Eye (tissue), 1 donor: ENCODE results near the gene ARHGAP6.
"Not testable (repeated sequence)": the region's sequence is repeated elsewhere in the genome, so short reads cannot be mapped to it uniquely, and the experiment has no call there.

Source experiments
- DNase-seq: peaks from one replicate; pipeline ENCODE4 v3.0.0-alpha.2; 2015

Gene ARHGAP6

DNA sequence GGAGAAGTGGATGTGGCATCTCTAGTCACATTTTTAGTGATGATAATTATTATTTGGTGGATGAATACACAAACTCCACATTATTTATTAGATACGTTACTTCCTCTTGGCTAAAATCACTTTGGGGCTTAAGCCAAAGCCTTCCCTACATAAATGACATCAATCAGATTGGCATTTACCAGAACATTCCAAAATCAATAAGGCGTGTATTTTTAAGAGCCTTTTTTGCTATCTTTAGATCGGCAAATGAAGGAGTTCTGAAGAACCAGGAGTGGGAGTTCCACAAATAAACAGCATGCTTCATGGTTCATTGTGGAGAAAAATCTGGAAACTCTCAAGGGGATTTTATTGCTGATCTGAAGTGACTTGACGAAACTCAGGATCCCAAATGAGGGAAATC is 282.8 kb downstream of the ARHGAP6 start:
- no peak for DNase-seq

DNA sequence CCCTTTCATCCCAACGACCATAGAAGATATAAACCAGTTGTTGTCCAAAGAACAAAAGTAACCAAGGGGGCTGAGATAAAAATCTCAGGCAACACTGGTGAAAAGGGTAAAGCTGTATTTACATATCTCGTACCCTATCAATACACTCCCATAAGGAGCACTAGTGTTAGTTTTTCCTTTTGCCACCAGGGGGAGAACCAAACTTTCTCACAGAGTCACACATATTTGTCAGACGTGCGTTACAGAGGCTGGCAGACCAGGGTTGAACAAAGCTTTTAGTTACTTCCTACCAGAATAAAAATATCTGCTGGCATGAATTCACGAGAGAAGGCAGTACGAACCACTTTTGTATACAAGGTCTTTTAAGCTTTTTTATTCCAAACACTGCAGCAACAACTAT is 284.3 kb downstream of the ARHGAP6 start:
- peak; percentile 75 for DNase-seq

DNA sequence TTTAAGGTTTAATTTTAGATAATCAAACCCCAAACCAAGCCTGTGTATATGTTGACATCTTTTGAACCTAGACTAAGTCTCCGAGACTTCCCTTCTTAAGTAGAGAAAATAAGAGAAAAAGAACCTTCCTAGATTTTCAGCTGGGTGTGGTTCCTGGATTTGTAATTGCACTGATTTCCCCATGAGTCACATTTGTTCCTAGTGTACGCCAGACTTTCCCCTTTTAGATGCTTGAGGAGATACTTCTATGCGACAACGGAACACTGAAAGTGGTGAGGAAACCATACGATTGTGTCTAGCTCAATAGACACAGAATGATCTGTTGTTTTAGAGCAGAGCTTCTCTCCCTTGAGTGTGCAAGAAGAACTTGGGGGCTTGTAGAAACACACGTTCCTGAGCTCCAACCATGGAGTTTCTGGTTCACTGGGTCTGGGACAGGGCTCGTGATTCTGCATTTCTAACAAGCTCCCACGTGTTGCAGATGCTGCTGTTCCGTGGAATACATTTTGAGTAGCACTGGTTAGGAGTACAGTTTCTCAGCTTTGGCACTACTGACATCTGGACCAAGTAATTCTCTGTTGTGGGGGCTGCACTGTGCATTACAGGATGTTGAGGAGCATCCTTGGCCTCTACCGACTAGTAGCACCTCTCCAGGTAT is 285.4 kb downstream of the ARHGAP6 start:
- no peak for DNase-seq

DNA sequence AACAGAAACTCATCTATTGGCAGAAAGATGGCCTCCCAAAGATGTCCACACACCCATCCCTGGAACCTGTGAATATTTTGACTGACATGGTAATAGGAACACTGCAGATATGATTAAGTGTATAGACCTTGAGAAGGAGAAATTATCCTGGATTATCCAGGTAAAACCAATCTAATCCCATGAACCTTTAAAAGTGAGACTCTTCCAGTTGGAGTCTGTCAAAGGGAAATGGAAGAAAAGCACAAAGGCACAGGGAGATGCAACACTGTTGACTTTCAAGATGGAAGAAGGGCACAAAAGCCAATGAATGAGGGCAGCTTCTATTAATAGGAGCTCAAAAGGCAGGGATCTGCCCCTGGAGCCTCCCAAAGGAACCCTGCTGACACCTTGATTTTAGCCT is 289.6 kb downstream of the ARHGAP6 start:
- DNase-seq, result no peak

DNA sequence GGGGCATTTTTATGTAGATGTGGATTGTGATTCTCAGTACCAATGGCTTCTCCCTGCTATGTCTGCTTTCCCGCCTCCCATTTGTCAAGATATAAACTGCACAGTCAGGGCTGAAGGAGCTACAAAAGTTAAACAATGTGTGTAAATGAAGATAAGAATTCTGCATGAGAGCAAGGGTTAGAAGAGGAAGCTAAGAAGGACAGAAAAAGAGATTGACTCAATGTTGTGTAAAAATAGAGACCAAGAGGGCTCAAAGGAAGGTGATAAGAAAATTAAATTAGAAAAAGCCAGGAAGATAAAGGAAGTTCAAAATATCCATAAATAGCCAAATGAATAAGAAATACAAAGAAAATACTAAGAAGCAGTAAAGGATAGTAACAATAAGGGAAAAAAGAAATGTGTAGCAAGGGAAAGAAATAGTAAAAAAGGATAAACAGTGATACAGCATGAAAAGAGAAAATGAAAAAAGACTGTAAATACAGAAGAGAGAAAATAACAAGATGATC is 290.1 kb downstream of the ARHGAP6 start:
- no peak for DNase-seq

DNA sequence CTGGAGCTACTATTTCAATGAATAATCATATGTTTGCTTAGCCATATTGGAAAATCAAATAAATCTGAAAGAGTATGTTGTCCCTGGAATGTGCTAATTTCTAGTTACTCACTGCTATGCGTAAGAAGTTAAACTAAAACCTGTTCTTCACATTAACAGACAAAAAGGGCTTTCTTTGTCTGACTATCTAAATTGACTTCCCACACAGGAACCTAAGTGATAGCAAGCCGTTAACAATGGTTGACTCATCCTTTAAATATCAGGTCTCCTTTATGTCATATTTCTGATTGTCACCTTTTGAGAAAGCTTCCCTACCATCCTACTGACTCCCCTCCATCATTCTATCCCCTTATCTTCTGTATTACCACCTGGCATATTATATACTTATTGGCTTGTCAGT is 291.1 kb downstream of the ARHGAP6 start:
- no peak for DNase-seq

DNA sequence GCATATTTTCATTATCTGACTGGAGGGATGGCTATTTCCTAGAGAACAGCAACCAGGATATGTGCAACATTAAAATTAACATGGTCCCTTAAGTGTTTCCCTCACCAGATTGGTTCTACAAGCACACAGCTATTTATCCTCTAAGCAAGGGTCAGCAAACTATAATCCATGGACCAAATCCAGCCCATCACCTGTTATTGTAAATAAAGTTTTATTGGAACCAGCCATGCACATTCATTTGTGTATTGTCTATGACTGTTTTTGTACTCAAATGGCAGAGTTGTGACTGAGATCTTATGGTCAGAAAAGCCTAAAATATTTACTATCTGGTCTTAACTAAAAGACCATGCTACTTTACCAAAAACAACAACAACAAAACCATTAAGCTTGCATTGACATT is 294.6 kb downstream of the ARHGAP6 start:
- DNase-seq, result no peak

DNA sequence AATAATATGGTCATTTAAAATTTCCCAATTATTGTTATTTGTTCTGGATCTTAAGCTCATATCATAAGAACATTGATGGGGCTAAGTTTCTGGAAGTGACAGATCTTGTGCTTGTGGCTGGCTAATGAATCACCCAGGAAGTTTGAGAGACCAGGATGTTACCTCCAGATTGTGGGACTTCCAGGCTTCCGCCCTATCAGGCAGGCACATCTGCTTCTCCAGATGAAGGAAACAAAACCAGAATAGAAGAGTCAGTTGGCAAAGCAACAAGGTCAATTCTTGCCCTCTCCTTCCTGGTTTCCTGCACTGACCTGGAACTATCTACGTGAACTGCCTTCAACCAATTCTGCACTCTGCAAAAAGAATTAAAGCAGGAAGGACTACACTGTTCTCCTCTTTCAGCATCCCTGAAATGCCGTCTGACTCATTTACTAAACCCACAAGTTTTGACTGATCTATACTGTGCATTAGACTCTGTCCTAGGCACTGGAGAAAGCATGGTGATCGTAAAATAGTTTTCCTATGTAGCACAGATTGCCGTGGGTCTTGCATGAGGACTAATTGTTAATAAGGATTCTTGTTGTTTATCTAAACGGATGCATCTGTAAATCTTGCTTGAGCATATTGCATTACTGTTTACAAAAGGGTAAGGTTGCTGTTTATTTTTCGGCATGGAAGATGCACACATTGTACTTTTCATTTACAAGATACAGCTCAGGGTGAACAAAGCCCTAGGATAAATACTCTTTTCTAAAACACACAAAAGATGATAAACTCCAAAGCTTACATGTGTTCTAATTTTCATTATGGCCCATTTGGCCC is 297.9 kb downstream of the ARHGAP6 start:
- DNase-seq, result no peak

DNA sequence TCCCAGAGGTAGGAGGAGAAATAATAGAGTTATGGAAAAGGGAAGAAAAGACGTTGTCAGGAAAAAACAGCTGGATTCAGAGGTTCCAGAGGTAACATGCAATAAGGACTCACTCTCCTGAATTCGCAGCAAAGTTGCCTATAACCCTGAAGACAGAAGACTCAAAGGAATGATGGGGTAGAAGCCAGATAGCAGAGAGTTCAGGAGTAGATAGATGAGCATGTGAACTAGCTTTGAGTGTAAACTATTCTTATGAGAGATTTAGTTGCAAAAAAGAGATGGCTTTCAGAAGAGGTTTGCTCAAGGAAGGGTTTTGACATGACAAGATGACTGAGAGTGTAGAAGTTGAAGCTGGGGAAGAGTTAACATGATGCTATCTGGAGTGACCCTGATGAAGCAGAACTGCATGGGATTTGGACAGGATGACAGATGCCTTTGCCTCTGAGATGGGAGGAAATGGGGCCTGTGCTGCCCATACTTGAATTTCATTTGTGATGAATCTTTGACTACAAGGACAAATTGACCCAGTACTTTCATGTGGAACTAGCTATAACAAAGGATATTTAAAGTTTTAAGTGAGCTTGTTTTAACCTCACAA is 298.6 kb downstream of the ARHGAP6 start:
- DNase-seq, result no peak

DNA sequence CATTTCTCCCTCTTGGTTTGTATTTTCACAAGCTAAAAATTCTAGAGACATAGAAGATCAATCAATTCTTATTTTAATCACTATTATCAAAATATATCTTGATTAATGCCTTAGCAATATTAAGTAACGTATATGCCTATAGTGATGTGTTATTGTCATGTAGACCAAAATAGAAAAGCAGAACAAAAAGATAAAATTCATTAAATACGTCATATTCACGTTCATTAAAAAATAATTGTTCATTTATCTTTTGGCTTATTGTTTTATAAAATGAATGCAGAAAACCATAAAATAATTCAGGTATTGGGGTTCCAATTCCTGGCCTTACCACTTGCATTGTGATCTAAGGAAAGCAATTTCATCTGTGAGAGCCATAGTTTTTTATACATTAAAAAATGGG is 300.3 kb downstream of the ARHGAP6 start:
- no peak for DNase-seq

DNA sequence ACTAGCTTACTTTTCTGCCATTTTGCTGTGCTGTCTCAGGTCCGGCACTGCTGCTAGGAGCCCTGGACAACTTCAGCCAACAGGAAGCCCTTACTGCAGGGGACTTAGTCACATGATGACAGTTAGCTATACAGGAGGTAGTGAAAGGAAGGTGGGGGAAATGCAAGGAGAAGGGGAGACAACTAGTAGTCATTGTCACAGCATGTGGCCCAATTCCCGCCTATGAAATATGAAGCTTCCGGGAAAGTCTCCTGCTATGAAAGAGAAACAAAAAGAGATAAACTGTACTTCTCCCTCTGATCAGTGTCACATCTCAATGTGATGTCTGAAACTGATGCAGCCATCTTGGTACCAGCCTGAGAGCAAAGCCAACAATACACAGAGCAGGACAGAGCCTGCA is 300.9 kb downstream of the ARHGAP6 start:
- no peak for DNase-seq

DNA sequence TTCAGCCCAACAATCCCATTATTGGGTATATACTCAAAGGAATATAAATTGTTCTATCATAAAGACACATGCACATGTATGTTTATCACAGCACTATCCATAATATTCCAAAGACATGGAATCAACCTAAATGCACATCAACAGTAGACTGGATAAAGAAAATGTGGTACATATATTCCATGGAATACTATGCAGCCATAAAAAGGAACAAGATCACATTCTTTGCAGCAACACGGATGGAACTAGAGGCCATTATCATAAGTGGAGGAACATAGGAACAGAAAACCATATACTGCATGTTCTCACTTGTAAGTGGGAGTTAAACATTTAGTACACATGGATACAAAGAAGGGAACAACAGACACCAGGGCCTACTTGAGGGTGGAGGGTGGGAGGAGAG is 301.9 kb downstream of the ARHGAP6 start:
- not testable (repeated sequence) for DNase-seq

DNA sequence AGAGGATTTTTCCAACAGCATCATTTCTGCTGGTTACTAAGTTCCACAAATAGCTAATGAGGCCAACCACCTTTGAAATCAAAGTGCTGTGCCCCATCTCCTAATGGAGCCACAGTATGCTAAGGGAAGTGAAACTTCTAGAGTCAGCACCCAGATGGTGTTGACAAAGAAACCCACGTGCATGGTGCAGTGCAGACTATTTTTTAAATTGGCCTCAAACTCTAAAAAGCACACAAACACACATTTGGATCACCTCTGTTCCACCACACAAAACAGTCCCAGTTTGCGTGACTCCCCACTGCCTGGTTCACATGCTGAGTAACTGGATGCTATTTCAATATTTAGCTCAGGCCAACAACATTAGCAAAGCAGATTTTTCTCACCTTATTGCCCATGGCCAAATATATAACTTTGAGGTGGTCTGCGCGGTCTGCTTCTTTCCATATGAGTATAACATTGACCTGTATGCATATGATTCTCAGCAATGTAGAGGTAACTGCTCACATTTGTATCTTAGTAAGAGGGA is 302.6 kb downstream of the ARHGAP6 start:
- DNase-seq, result no peak

DNA sequence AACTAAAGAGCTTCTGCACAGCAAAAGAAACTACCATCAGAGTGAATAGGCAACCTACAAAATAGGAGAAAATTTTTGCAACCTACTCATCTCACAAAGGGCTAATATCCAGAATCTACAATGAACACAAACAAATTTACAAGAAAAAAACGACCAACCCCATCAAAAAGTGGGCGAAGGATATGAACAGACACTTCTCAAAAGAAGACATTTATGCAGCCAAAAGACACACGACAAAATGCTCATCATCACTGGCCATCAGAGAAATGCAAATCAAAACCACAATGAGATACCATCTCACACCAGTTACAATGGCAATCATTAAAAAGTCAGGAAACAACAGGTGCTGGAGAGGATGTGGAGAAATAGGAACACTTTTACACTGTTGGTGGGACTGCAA is 304.1 kb downstream of the ARHGAP6 start:
- DNase-seq, result not testable (repeated sequence)

DNA sequence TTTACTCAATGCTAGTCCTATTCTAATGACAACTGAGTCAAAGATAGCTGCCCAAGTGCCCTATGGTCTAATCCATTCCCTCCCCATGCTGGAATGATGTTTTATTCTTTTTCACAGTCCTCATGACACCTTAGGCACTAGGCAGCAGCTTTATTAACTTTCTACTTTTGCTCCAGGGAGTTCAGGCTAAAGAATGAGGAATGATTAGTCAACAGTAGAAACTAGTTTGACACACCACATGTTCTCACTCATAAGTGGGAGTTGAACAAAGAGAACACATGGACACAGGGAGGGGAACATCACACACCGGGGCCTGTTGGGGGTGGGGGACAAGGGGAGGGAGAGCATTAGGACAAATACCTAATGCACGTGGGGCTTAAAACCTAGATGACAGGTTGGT is 309.8 kb downstream of the ARHGAP6 start:
- not testable (repeated sequence) for DNase-seq

DNA sequence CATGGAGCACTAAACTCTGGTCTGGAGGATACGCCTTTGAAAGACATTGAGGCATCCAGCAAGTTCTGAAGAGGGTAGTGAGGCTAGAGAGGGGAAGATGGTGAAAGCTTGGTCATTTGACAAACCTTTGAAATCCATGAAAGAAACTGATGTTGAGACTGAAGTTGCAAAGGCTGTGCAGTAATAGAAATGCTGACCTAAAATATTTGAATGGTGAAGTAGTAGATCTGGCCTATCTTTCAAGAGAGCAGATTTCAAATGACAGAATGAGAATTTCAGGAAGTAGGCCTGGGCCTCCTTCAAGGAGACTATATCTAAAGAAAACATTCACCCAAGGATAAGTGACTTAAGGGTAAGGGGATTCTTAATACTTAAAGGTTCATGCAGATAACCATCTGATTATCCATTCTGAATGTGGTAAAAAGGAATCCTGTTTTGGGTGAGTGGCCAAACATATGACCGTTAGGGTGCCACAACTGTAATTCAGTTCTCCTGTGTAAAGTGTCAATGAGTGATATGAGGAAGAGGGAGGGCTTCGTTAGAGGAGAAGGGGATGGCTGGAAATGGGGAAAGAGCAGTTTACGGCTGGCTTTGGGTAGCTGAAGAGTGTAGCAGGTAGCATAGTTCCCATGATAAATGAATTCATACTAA is 310.3 kb downstream of the ARHGAP6 start:
- DNase-seq, result no peak

DNA sequence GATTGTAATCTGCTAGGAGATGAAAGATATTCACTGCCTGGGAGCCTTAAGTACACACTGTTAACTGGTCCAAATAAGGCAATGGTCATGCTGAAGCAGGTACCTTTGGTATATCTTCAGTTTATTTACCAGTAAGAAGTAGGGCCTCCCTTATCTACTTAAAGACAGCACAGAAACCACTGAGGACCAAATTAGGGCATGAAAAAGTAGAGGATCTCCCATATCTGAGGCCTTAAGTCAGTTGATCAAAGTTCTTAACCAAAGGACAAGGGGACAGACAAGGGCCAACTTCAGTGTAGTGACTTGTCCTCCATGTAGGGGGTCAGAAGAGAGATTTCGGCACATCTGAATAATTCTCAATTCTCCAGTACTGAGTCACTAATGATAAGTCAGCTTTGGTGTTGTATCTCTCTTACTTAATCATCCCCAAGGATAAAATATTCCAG is 313.4 kb downstream of the ARHGAP6 start:
- DNase-seq, result no peak

DNA sequence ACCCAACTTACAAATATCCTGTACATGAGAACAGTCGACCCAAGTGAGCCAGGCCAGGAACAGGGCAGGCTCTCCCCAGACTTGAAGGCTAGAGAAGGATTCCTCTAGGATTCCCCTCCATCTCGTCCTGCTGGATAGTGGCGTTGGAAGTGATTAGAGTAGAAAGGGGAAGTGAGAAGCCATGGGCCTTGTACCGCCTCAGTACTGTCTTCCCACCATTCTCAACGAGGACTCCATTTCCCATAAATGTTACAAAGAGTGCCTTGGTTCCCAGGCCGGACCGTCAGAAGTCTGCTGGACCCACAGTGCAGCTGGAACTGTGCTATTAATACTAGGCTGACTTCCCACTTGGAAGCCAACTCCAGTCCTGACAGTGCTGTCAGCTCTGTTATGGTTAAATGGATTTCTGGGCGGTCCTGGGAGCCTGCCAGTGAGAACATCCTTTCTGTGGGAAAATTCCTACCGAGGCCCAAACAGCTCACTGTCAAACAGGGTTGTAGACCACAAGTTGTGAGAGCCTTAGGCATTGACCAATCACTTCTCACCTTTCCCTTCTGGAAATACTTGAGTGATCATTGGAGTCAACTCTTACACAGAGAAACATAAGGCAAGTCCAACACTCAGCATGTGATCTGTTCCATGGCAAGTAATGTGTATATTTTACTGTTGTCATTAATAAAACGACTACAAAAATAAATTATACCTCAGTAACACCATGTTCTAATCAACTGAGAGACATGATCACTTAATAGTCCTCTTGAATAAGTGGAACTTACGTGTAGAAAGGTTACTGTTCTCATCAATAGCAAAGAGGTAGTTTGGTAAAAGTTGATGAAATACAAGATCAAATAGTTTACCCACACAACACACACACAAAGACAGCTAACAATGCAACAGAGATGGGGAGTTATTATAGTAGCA is 314.1 kb downstream of the ARHGAP6 start:
- peak; percentile 2 for DNase-seq

DNA sequence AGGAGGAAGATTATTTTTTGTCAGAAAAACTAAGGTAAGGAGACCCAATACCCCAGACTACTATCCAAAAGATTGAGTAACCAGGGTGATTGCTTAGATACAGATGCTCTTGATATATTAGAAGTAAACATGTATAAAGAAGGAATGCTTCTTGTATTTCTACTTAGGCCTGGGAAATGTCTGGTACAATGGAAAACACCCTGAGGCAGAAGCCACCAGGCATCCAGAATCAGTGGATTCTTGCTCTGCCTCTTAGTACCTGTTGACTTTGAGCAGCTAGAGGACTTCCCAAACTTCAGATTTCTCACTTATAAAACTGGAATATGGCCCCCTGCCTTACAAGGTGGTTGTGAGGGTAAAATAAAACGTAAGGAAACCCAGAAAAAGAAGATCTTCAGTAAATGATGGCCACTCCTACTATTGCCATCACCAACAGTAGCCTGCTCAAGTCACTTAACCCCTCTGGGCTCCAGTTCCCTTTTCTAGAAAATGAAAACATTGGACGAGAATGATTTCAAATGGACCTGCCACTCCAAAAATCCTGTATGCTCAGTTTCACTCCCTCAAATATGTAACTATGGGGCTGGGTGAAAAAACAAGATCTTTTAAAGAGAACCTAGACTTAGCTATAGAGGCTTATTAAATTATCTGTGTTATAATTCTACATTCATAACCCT is 315.9 kb downstream of the ARHGAP6 start:
- no peak for DNase-seq

DNA sequence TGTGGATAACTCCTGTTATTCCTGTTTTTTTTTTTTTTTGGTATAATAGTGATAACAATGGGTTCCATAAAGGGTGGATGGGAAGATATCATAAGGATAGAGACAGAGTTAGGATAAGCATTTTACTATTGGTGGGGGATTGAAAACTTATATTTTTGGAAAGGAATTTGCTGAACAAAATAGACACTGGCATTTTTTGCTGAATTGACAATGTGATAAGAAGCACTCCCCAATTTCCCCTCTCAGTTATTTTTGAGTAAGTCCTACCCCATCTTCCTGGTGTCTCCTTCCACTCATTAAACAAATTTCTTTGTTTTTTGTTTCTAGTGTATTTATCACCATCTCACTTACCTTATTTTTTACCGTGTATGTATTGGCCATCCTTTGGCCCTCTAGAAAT is 316.7 kb downstream of the ARHGAP6 start:
- no peak for DNase-seq

DNA sequence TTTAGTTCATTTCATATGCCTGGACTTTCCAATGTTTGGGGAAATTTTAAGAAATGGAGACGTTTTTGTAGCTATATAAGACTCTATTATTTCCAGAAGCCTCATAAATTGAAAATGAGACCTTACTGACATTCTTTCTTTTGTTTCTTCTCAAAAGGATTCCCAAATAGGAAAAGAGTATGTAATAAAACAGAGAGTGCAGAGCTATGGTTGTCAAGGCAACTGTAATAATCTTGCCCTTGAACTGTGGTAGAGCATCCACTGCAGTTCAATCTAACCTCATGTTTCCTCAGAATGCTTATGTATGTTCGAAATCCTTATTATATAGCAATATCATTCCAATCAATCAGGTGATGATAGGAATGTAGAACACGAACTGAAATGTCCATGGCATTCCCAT is 318.4 kb downstream of the ARHGAP6 start:
- DNase-seq, result peak; percentile 5
